Measurements from ENCODE around the gene HGF. TPM values are rescaled to one million over a fixed set of nuclear protein-coding genes. Genes with fewer than 3 reads are reported as not detected.

The HGF gene
- total and polyA plus RNA-seq, 2 donors (not counting 1 experiment from before 2014, with no cell fraction given), result 0.25 TPM; not detected in 1

GRCh38 chr7:81705206-81705605, 64.6 kb downstream of the HGF start:
- ATAC-seq (ENCODE audit: low read depth) (no peak), DNase-seq (no peak)
- H3K27me3 ChIP-seq (replicated peaks in 1 of 4; ENCODE audit: control extremely low read depth in 1 of 4, control insufficient read depth in 3 of 4, insufficient read depth in 4 of 4, low read length in 3 of 4), result no peaks in the 10 kb centered on the region
- POLR2A ChIA-PET, result no interaction called here
- H4K20me1 ChIP-seq (ENCODE audit: control insufficient read depth, insufficient read depth, low read length, poor library complexity, severe bottlenecking), result no peaks in the 10 kb centered on the region
- Mint-ChIP-seq H3K27ac (no peak overlapping the region), H3K9me3 (ENCODE audit: insufficient read depth) (no peaks in the 10 kb centered on the region), H3K4me1 (no peaks in the 10 kb centered on the region), H3K4me3 (no peak overlapping the region), H3K27me3 (no peaks in the 10 kb centered on the region)
- H3K36me3 ChIP-seq (replicated peaks in 1 of 2; ENCODE audit: control extremely low read depth in 1 of 2, control insufficient read depth in 1 of 2, extremely low read depth in 1 of 2, insufficient read depth in 2 of 2, low read length in 1 of 2), result no peaks in the 10 kb centered on the region
- WGBS (ENCODE audit: insufficient coverage), result no CpG with 5 or more reads among the region's 2 CpGs
- no peak overlapping the region for H2AFZ ChIP-seq (ENCODE audit: insufficient read depth, low read depth, low read length, poor library complexity, severe bottlenecking)
- H3K79me2 ChIP-seq (ENCODE audit: control insufficient read depth, insufficient read depth, low read length), result no peaks in the 10 kb centered on the region
- H3K4me2 ChIP-seq (replicated peaks; ENCODE audit: low read depth, low read length, poor library complexity, severe bottlenecking), result no peak overlapping the region
- CTCF ChIA-PET, result no interaction called here
- H3K4me3 ChIP-seq (ENCODE audit: control extremely low read depth in 1 of 5, extremely low read depth in 1 of 5, insufficient read depth in 1 of 5, low read depth in 2 of 5, low read length in 4 of 5), result no peak overlapping the region
- no peak overlapping the region for H3K9ac ChIP-seq (ENCODE audit: low read length)
- intact Hi-C loops (cut with micrococcal nuclease), result no loop called here
- no peaks in the 10 kb centered on the region for H3K9me3 ChIP-seq (ENCODE audit: control extremely low read depth in 1 of 3, control insufficient read depth in 2 of 3, insufficient read depth in 1 of 3, low read length in 2 of 3)
- no peak overlapping the region for H3K27ac ChIP-seq (ENCODE audit: low read length in 2 of 2)
- TF ChIP-seq CTCF (IDR thresholded peaks at IDR 0.05) (no peak), EZH2 (IDR thresholded peaks at IDR 0.05; ENCODE audit: borderline replicate concordance, insufficient read depth, low read depth, low read length, poor library complexity, severe bottlenecking) (no peak)
- no peaks in the 10 kb centered on the region for H3K4me1 ChIP-seq (ENCODE audit: control insufficient read depth in 2 of 2, insufficient read depth in 2 of 2, low read length in 2 of 2)

GRCh38 chr7:81704595-81704994, 65.3 kb downstream of the HGF start:
- Histone ChIP-seq H3K4me1 (ENCODE audit: control insufficient read depth in 2 of 2, insufficient read depth in 2 of 2, low read length in 2 of 2) (no peaks in the 10 kb centered on the region), H3K4me2 (replicated peaks; ENCODE audit: low read depth, low read length, poor library complexity, severe bottlenecking) (no peak overlapping the region), H3K9ac (ENCODE audit: low read length) (no peak overlapping the region), H3K27ac (ENCODE audit: low read length in 2 of 2) (no peak overlapping the region), H3K79me2 (ENCODE audit: control insufficient read depth, insufficient read depth, low read length) (no peaks in the 10 kb centered on the region), H3K9me3 (ENCODE audit: control extremely low read depth in 1 of 3, control insufficient read depth in 2 of 3, insufficient read depth in 1 of 3, low read length in 2 of 3) (no peaks in the 10 kb centered on the region), H4K20me1 (ENCODE audit: control insufficient read depth, insufficient read depth, low read length, poor library complexity, severe bottlenecking) (no peaks in the 10 kb centered on the region), H3K36me3 (replicated peaks in 1 of 2; ENCODE audit: control extremely low read depth in 1 of 2, control insufficient read depth in 1 of 2, extremely low read depth in 1 of 2, insufficient read depth in 2 of 2, low read length in 1 of 2) (no peaks in the 10 kb centered on the region), H3K4me3 (ENCODE audit: control extremely low read depth in 1 of 5, extremely low read depth in 1 of 5, insufficient read depth in 1 of 5, low read depth in 2 of 5, low read length in 4 of 5) (no peak overlapping the region), H3K27me3 (replicated peaks in 1 of 4; ENCODE audit: control extremely low read depth in 1 of 4, control insufficient read depth in 3 of 4, insufficient read depth in 4 of 4, low read length in 3 of 4) (no peaks in the 10 kb centered on the region), H2AFZ (ENCODE audit: insufficient read depth, low read depth, low read length, poor library complexity, severe bottlenecking) (no peak overlapping the region)
- POLR2A ChIA-PET, result no interaction called here
- CTCF ChIA-PET, result no interaction called here
- no peak overlapping the region for H3K27ac Mint-ChIP-seq
- TF ChIP-seq CTCF (IDR thresholded peaks at IDR 0.05), result no peak
- TF ChIP-seq EZH2 (IDR thresholded peaks at IDR 0.05; ENCODE audit: borderline replicate concordance, insufficient read depth, low read depth, low read length, poor library complexity, severe bottlenecking), result no peak
- H3K9me3 Mint-ChIP-seq (ENCODE audit: insufficient read depth), result no peaks in the 10 kb centered on the region
- intact Hi-C loops (cut with micrococcal nuclease), result no loop called here
- H3K4me3 Mint-ChIP-seq, result no peak overlapping the region
- WGBS (ENCODE audit: insufficient coverage), result no CpG with 5 or more reads among the region's 3 CpGs
- no peaks in the 10 kb centered on the region for H3K4me1 Mint-ChIP-seq
- no peaks in the 10 kb centered on the region for H3K27me3 Mint-ChIP-seq
- ATAC-seq (ENCODE audit: low read depth), result no peak
- DNase-seq, result no peak

Measured in B cell (primary cell).